ENCODE results near the gene PCDHGB5. TPM values are rescaled to one million over a fixed set of nuclear protein-coding genes. Genes with fewer than 3 reads are reported as not detected.

The PCDHGB5 gene
- total and polyA plus RNA-seq, 5 donors from 2014 or later = 0.17 to 0.27 TPM; not detected in 3

- H3K36me3 ChIP-seq (ENCODE audit: control insufficient read depth, insufficient read depth, low read length) = no peaks in the 10 kb centered on the region
- H3K27ac ChIP-seq (ENCODE audit: insufficient read depth, low read length, poor library complexity, severe bottlenecking) = no peak within 1 kb of the TSS
- peak within 1 kb of the TSS; percentile 54 for H3K4me3 ChIP-seq (ENCODE audit: low read depth, low read length)
- peak in 1 of 3 donors; percentile 35 for DNase-seq
- H3K4me1 ChIP-seq (ENCODE audit: control insufficient read depth, insufficient read depth, low read length, poor library complexity, severe bottlenecking) = no peaks in the 10 kb centered on the region
- Mint-ChIP-seq H3K36me3 (peaks cover 6% of the 10 kb centered on the region), H3K4me3 (peak within 1 kb of the TSS; percentile 65 to 89 (median 80)), H3K27ac (peak within 1 kb of the TSS in 1 of 3 donors; percentile 32), H3K4me1 (peaks cover 0 to 10% (median 5%) of the 10 kb centered on the region in 4 donors), H3K27me3 (peaks cover 64% of the 10 kb centered on the region), H3K9me3 (peaks cover 0 to 56% (median 16%) of the 10 kb centered on the region in 7 donors)
- H3K27me3 ChIP-seq (ENCODE audit: control insufficient read depth, insufficient read depth, low read length) = peaks cover 21% of the 10 kb centered on the region
- H3K9me3 ChIP-seq (ENCODE audit: control insufficient read depth in 2 of 2, low read length in 2 of 2) = peaks cover 22 to 41% of the 10 kb centered on the region in 2 experiments
- ATAC-seq (ENCODE audit: low read depth in 2 of 2) = no peak
Measured at GRCh38 chr5:141359790-141360426, 37.8 kb upstream of the PCDHGB5 start, which contains the start of gene PCDHGB2. Gene PCDHGB2, plus strand, starts transcription at chr5:141359994. Its CDS starts 142 bp downstream, at chr5:141360136.

- peaks cover 26% of the 10 kb centered on the region for H3K27me3 ChIP-seq (ENCODE audit: control insufficient read depth, insufficient read depth, low read length)
- H3K36me3 ChIP-seq (ENCODE audit: control insufficient read depth, insufficient read depth, low read length) = no peaks in the 10 kb centered on the region
- Mint-ChIP-seq H3K27ac (peak overlapping the region in 1 of 3 donors; percentile 32), H3K4me3 (no peak overlapping the region), H3K27me3 (peaks cover 70% of the 10 kb centered on the region), H3K36me3 (peaks cover 6% of the 10 kb centered on the region), H3K4me1 (peaks cover 0 to 10% (median 5%) of the 10 kb centered on the region in 4 donors), H3K9me3 (peaks cover 0 to 64% (median 18%) of the 10 kb centered on the region in 7 donors)
- no peak overlapping the region for H3K27ac ChIP-seq (ENCODE audit: insufficient read depth, low read length, poor library complexity, severe bottlenecking)
- no peaks in the 10 kb centered on the region for H3K4me1 ChIP-seq (ENCODE audit: control insufficient read depth, insufficient read depth, low read length, poor library complexity, severe bottlenecking)
- H3K9me3 ChIP-seq (ENCODE audit: control insufficient read depth in 2 of 2, low read length in 2 of 2) = peaks cover 26 to 47% of the 10 kb centered on the region in 2 experiments
- DNase-seq = no peak
- ATAC-seq (ENCODE audit: low read depth in 2 of 2) = no peak
- no peak overlapping the region for H3K4me3 ChIP-seq (ENCODE audit: low read depth, low read length)
Measured at GRCh38 chr5:141360685-141361084, 37.1 kb upstream of the PCDHGB5 start.

GRCh38 chr5:141362719-141363118, 35.0 kb upstream of the PCDHGB5 start:
- H3K27me3 Mint-ChIP-seq = peaks cover 62% of the 10 kb centered on the region
- ATAC-seq (ENCODE audit: low read depth in 2 of 2) (no peak), DNase-seq (no peak)
- H3K27me3 ChIP-seq (ENCODE audit: control insufficient read depth, insufficient read depth, low read length) = peaks cover 26% of the 10 kb centered on the region
- H3K27ac Mint-ChIP-seq = peak overlapping the region in 1 of 3 donors; percentile 56
- H3K36me3 Mint-ChIP-seq = peaks cover 6% of the 10 kb centered on the region
- H3K9me3 ChIP-seq (ENCODE audit: control insufficient read depth in 2 of 2, low read length in 2 of 2) = peaks cover 28 to 50% of the 10 kb centered on the region in 2 experiments
- H3K4me1 ChIP-seq (ENCODE audit: control insufficient read depth, insufficient read depth, low read length, poor library complexity, severe bottlenecking) = no peaks in the 10 kb centered on the region
- H3K36me3 ChIP-seq (ENCODE audit: control insufficient read depth, insufficient read depth, low read length) = no peaks in the 10 kb centered on the region
- peaks cover 0 to 57% (median 15%) of the 10 kb centered on the region in 7 donors for H3K9me3 Mint-ChIP-seq
- no peak overlapping the region for H3K27ac ChIP-seq (ENCODE audit: insufficient read depth, low read length, poor library complexity, severe bottlenecking)
- H3K4me1 Mint-ChIP-seq = peaks cover 0 to 5% (median 5%) of the 10 kb centered on the region in 4 donors
- peak overlapping the region in 1 of 4 donors; percentile 2 for H3K4me3 Mint-ChIP-seq
- no peak overlapping the region for H3K4me3 ChIP-seq (ENCODE audit: low read depth, low read length)

GRCh38 chr5:141363952-141364660, 33.6 kb upstream of the PCDHGB5 start, which contains the start of gene PCDHGA5:
Gene PCDHGA5, plus strand, starts transcription at chr5:141364162. Its CDS starts 169 bp downstream, at chr5:141364331.
- Mint-ChIP-seq H3K27me3 (peaks cover 60% of the 10 kb centered on the region), H3K36me3 (peaks cover 6% of the 10 kb centered on the region), H3K4me3 (peak within 1 kb of the TSS in 1 of 4 donors; percentile 52), H3K4me1 (peaks cover 0 to 5% (median 2%) of the 10 kb centered on the region in 4 donors), H3K27ac (no peak within 1 kb of the TSS), H3K9me3 (peaks cover 0 to 51% (median 14%) of the 10 kb centered on the region in 7 donors)
- no peak for DNase-seq
- H3K4me3 ChIP-seq (ENCODE audit: low read depth, low read length) = no peak within 1 kb of the TSS
- H3K36me3 ChIP-seq (ENCODE audit: control insufficient read depth, insufficient read depth, low read length) = no peaks in the 10 kb centered on the region
- ATAC-seq (ENCODE audit: low read depth in 2 of 2) = no peak
- H3K9me3 ChIP-seq (ENCODE audit: control insufficient read depth in 2 of 2, low read length in 2 of 2) = peaks cover 34 to 50% of the 10 kb centered on the region in 2 experiments
- H3K27me3 ChIP-seq (ENCODE audit: control insufficient read depth, insufficient read depth, low read length) = peaks cover 26% of the 10 kb centered on the region
- no peak within 1 kb of the TSS for H3K27ac ChIP-seq (ENCODE audit: insufficient read depth, low read length, poor library complexity, severe bottlenecking)
- no peaks in the 10 kb centered on the region for H3K4me1 ChIP-seq (ENCODE audit: control insufficient read depth, insufficient read depth, low read length, poor library complexity, severe bottlenecking)

GRCh38 chr5:141366016-141366896, 31.5 kb upstream of the PCDHGB5 start:
- ATAC-seq (ENCODE audit: low read depth in 2 of 2) = no peak
- peaks cover 29 to 48% of the 10 kb centered on the region in 2 experiments for H3K9me3 ChIP-seq (ENCODE audit: control insufficient read depth in 2 of 2, low read length in 2 of 2)
- Mint-ChIP-seq H3K27ac (no peak overlapping the region), H3K4me1 (peaks cover 0 to 10% (median 0%) of the 10 kb centered on the region in 4 donors), H3K9me3 (peaks cover 0 to 48% (median 11%) of the 10 kb centered on the region in 7 donors), H3K27me3 (peaks cover 59% of the 10 kb centered on the region), H3K36me3 (peaks cover 7% of the 10 kb centered on the region), H3K4me3 (no peak overlapping the region)
- DNase-seq = no peak
- no peak overlapping the region for H3K4me3 ChIP-seq (ENCODE audit: low read depth, low read length)
- peaks cover 8% of the 10 kb centered on the region for H3K4me1 ChIP-seq (ENCODE audit: control insufficient read depth, insufficient read depth, low read length, poor library complexity, severe bottlenecking)
- peaks cover 42% of the 10 kb centered on the region for H3K27me3 ChIP-seq (ENCODE audit: control insufficient read depth, insufficient read depth, low read length)
- H3K36me3 ChIP-seq (ENCODE audit: control insufficient read depth, insufficient read depth, low read length) = no peaks in the 10 kb centered on the region
- no peak overlapping the region for H3K27ac ChIP-seq (ENCODE audit: insufficient read depth, low read length, poor library complexity, severe bottlenecking)

- DNase-seq (peak in 1 of 3 donors; percentile 26), ATAC-seq (ENCODE audit: low read depth in 2 of 2) (peak; percentile 50 to 59)
- Mint-ChIP-seq H3K4me3 (peak within 1 kb of the TSS in 3 of 4 donors; percentile 15 to 71 (median 51)), H3K9me3 (peaks cover 0 to 51% (median 14%) of the 10 kb centered on the region in 7 donors), H3K27ac (no peak within 1 kb of the TSS), H3K4me1 (peaks cover 0 to 15% (median 2%) of the 10 kb centered on the region in 4 donors), H3K36me3 (peaks cover 4% of the 10 kb centered on the region), H3K27me3 (peaks cover 61% of the 10 kb centered on the region)
- peak within 1 kb of the TSS; percentile 35 for H3K4me3 ChIP-seq (ENCODE audit: low read depth, low read length)
- H3K27ac ChIP-seq (ENCODE audit: insufficient read depth, low read length, poor library complexity, severe bottlenecking) = no peak within 1 kb of the TSS
- H3K27me3 ChIP-seq (ENCODE audit: control insufficient read depth, insufficient read depth, low read length) = peaks cover 39% of the 10 kb centered on the region
- peaks cover 29 to 57% of the 10 kb centered on the region in 2 experiments for H3K9me3 ChIP-seq (ENCODE audit: control insufficient read depth in 2 of 2, low read length in 2 of 2)
- no peaks in the 10 kb centered on the region for H3K36me3 ChIP-seq (ENCODE audit: control insufficient read depth, insufficient read depth, low read length)
- H3K4me1 ChIP-seq (ENCODE audit: control insufficient read depth, insufficient read depth, low read length, poor library complexity, severe bottlenecking) = peaks cover 8% of the 10 kb centered on the region
Measured at GRCh38 chr5:141369994-141370848, 27.5 kb upstream of the PCDHGB5 start, which contains the start of gene PCDHGB3. Gene PCDHGB3, plus strand, starts transcription at chr5:141370242. Its CDS starts 153 bp downstream, at chr5:141370395.
